ENCODE data around the gene NLRP9.

The NLRP9 gene

GRCh38 chr19:55702131-55702627 is 36.0 kb downstream of the NLRP9 start:
- no peak for DNase-seq (ENCODE audit: low read depth)
- no peak overlapping the region for H3K4me3 ChIP-seq (ENCODE audit: low read depth, low read length)
- no peak for TF ChIP-seq CTCF (conservative IDR thresholded peaks at IDR 0.05; ENCODE audit: low read depth, low read length)

- H3K4me3 ChIP-seq (ENCODE audit: low read depth, low read length), result no peak overlapping the region
- no peak for DNase-seq (ENCODE audit: low read depth)
- no peak for TF ChIP-seq CTCF (conservative IDR thresholded peaks at IDR 0.05; ENCODE audit: low read depth, low read length)
Measured at GRCh38 chr19:55700813-55701212, 37.4 kb downstream of the NLRP9 start.

- no peak for DNase-seq (ENCODE audit: low read depth)
- TF ChIP-seq CTCF (conservative IDR thresholded peaks at IDR 0.05; ENCODE audit: low read depth, low read length), result no peak
- H3K4me3 ChIP-seq (ENCODE audit: low read depth, low read length), result no peak overlapping the region
Measured at GRCh38 chr19:55699221-55699620, 39.0 kb downstream of the NLRP9 start.

GRCh38 chr19:55698256-55698655 is 39.9 kb downstream of the NLRP9 start:
- no peak for TF ChIP-seq CTCF (conservative IDR thresholded peaks at IDR 0.05; ENCODE audit: low read depth, low read length)
- no peak for DNase-seq (ENCODE audit: low read depth)
- H3K4me3 ChIP-seq (ENCODE audit: low read depth, low read length), result no peak overlapping the region

- no peak for DNase-seq (ENCODE audit: low read depth)
- no peak overlapping the region for H3K4me3 ChIP-seq (ENCODE audit: low read depth, low read length)
- no peak for TF ChIP-seq CTCF (conservative IDR thresholded peaks at IDR 0.05; ENCODE audit: low read depth, low read length)
Measured at GRCh38 chr19:55697698-55698097, 40.5 kb downstream of the NLRP9 start.

- no peak for DNase-seq (ENCODE audit: low read depth)
- no peak overlapping the region for H3K4me3 ChIP-seq (ENCODE audit: low read depth, low read length)
- no peak for TF ChIP-seq CTCF (conservative IDR thresholded peaks at IDR 0.05; ENCODE audit: low read depth, low read length)
Measured at GRCh38 chr19:55697069-55697440, 41.1 kb downstream of the NLRP9 start.

GRCh38 chr19:55696301-55697068 is 41.7 kb downstream of the NLRP9 start:
- TF ChIP-seq CTCF (conservative IDR thresholded peaks at IDR 0.05; ENCODE audit: low read depth, low read length), result no peak

More at GRCh38 chr19:55696301-55697068, 41.7 kb downstream of the NLRP9 start:
- no peak overlapping the region for H3K4me3 ChIP-seq (ENCODE audit: low read depth, low read length)
- no peak for DNase-seq (ENCODE audit: low read depth)

Data from choroid plexus epithelial cell (primary cell).